GM12872 (cell line): ENCODE results near the gene PAX9.

Source experiments
- TF ChIP-seq, protein P1 (sequence below): IDR thresholded peaks from 3 replicates; pipeline ENCODE4 v1.5.1; 2011; ENCODE audit warnings: low read depth, mild to moderate bottlenecking, low read length, moderate library complexity; ENCODE audit not compliant: insufficient read depth

Gene PAX9

DNA sequence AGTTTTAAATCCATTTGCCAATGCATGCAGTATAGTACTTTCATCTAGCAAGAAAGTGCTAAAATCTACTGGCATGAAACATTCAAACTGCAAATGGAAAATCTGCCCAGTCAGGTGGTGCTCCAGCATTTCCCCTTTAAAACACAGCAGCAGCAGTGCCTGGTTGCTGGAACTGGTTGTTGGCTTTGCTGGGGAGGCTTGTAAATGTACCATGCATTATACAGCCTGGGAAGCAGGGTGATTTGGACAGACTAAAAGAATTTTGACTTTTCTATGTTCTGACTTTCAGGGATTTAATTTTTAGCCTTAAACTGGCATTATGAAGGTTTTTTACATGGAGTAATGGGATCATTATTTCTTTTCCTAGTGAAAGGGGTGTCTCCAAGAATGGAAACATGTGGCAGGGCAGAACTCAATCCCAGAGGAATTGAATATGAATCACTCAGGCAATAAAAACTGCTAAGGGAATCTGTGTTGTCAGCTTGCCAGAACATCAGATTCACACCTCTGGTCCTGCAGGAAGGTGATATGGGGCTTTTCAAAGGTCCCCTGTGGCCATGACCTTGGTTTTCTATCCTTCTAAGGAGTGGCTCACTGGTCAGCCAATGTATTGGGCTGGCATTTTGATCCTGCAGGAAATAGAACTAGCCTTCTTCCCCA, 9.0 kb upstream of the PAX9 start:
- TF ChIP-seq, protein P1, sequence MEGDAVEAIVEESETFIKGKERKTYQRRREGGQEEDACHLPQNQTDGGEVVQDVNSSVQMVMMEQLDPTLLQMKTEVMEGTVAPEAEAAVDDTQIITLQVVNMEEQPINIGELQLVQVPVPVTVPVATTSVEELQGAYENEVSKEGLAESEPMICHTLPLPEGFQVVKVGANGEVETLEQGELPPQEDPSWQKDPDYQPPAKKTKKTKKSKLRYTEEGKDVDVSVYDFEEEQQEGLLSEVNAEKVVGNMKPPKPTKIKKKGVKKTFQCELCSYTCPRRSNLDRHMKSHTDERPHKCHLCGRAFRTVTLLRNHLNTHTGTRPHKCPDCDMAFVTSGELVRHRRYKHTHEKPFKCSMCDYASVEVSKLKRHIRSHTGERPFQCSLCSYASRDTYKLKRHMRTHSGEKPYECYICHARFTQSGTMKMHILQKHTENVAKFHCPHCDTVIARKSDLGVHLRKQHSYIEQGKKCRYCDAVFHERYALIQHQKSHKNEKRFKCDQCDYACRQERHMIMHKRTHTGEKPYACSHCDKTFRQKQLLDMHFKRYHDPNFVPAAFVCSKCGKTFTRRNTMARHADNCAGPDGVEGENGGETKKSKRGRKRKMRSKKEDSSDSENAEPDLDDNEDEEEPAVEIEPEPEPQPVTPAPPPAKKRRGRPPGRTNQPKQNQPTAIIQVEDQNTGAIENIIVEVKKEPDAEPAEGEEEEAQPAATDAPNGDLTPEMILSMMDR: no peak

DNA sequence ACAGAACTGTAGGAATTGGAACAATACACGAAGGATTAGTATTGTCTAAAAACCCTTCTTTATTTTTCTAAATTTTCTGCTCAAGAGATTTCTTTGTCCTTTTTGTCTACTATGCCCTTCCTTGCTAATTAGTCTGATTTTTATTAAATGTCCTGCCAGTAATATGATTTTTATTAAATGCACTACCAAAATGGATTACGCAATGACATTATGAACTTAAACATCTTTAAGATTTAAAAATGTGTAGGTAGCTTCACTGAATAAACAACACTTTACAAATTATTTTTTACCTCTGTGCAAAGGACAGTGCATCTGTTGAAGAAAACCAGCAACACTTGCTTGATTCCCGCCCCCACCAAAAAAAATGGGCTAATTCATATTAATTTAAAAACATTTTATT, 8.2 kb upstream of the PAX9 start:
- TF ChIP-seq, protein P1: no peak

DNA sequence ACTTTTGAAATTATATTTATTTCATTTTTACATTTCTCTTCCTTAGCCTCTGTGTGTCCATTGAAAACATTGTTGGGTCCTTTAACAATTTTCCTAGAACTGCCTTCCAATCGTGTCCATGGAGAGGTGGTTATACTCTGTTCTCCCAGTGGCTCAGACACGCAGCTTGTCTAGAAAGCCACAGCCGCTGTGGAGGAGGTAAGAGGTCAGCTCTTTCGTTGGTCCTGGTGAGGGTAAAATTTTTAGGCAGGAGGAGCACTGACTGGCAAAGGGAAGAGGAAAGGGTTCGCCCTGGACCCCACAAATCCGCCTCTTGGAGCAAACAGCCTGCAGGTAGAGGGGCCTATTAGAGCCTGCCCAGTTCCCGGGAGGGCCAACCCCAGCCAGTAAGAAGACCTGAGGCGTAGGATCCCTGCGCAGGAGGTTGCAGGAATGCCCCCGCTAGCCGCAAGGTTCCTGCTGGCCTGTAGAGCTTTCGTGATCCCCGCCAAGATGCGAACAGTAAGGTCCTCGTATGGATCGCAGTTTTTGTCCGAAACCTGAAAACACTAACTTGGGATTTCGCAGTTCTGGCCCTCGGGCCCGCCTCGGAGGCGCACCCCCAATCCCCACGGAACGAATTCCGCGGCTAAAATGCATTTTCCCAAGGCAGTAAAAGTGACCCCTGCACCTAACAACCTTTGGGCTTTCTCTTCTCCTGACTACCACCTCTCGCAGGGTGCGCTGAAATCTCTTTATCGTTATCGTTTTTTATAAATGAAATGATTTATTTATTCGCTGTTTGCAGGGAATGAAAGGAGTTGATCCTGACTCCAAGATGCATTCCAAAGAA, 7.5 kb upstream of the PAX9 start:
- TF ChIP-seq, protein P1: no peak

DNA sequence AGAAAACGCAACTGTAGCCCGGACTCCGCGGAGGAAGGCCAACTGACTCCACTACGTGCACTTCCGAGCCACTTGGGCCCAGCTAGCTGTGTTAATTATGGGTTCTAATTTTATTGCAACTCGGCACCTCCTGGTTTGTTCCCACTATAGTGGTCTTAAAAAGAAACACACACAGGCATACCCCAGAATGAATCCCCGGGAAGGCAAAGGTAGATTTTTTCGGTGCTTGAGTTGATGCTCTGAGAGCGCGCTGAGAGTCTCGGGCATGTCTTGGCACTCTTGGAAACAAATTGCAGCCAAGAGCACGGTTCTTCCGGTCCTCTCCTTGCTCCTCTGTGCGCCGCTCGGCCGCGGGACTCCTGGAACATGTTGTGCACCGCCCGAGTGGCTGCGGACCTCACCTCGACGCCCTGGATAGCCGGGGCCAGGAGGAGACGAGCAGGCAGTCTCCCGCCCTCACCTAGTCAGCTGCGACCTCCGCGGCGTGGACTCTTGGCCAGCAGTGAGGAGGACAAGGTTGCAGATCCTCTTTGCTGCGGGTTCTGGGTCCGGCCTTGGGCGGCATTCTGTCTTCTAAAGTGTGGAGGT, 6.8 kb upstream of the PAX9 start:
- TF ChIP-seq, protein P1: no peak

DNA sequence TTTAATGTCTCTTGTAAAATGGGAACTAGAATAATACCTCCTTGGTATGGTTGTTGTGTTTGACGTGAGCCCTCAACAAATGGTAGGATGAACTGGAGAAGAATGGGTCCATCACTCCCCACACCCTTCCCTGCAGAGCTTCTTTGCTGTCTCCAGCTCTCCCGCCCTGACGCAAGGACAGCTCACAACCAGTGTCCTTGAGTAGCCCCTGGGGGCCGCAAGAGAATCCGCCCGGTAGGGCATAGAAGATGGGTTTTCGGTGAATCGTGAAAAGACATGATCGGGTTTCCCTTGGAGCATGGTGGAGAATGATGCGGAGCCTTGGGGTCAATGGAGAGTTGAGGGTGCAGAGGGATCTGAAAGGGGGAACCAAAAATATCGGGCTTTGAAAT, 6.1 kb upstream of the PAX9 start:
- TF ChIP-seq, protein P1: no peak

DNA sequence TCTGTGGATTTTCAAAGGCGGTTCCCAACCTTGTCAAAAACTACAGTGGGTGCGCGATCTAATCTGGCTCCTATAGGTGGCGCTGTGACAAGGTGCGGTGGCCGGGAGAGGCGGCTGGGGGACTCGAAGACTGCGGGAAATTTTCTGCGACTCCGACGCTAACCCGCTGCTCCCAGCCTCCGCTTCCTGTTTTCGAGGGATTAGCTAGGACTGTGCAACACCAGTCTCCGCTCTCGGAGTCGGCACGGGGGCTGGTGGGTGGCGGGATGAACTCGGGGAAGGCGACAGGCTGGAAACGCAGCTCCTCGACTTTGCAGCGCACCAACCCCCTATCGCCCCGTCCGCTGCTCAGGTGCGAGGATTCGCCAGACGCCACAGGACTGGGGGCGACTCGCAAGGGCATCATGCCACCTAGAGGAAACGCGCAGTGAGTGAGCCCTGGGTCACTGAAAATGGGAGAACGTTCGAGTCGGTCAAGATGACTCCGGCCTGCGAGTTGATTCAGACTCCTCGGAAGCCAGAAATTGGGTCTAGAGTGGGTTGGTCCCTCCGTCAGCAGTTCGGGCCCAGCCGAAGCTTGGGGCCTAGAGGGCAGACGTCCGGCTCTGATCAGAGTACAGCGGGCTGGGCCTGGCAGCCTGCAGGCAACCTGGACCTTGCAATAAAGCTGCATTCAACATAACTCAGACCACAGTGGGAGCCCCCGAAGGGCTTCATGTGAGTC, 5.5 kb upstream of the PAX9 start:
- TF ChIP-seq, protein P1: peak; percentile 38; the same call in 2 of the 3 replicates
